ENCODE results near the gene AOPEP.
"Not testable (repeated sequence)": the region's sequence is repeated elsewhere in the genome, so short reads cannot be mapped to it uniquely, and the experiment has no call there.

Gene AOPEP

GRCh38 chr9:94921656-94922055, 195.2 kb downstream of the AOPEP start:
- no peak for DNase-seq

- DNase-seq, result peak; percentile 93
These were observed 195.7 kb downstream of the AOPEP start for GRCh38 chr9:94922098-94922607.

- peak; percentile 48 for DNase-seq
These were observed 196.2 kb downstream of the AOPEP start for GRCh38 chr9:94922691-94923107.

GRCh38 chr9:94923326-94924089, 197.0 kb downstream of the AOPEP start:
- DNase-seq, result no peak

GRCh38 chr9:94925751-94926430, 199.4 kb downstream of the AOPEP start:
- no peak for DNase-seq

GRCh38 chr9:94926431-94926800, 199.9 kb downstream of the AOPEP start:
- DNase-seq, result no peak

GRCh38 chr9:94927048-94927761, 200.7 kb downstream of the AOPEP start:
- no peak for DNase-seq

GRCh38 chr9:94927762-94928670, 201.5 kb downstream of the AOPEP start:
- no peak for DNase-seq

- no peak for DNase-seq
These were observed 202.3 kb downstream of the AOPEP start for GRCh38 chr9:94928691-94929368.

GRCh38 chr9:94929369-94929756, 202.9 kb downstream of the AOPEP start:
- no peak for DNase-seq

GRCh38 chr9:94931036-94931633, 204.6 kb downstream of the AOPEP start:
- DNase-seq, result no peak

GRCh38 chr9:94931740-94932139, 205.2 kb downstream of the AOPEP start:
- DNase-seq, result no peak

GRCh38 chr9:94932652-94933510, 206.4 kb downstream of the AOPEP start:
- no peak for DNase-seq

- DNase-seq, result no peak
These were observed 207.0 kb downstream of the AOPEP start for GRCh38 chr9:94933511-94933828.

- DNase-seq, result no peak
These were observed 208.4 kb downstream of the AOPEP start for GRCh38 chr9:94934816-94935328.

GRCh38 chr9:94935396-94935795, 208.9 kb downstream of the AOPEP start:
- no peak for DNase-seq

GRCh38 chr9:94936419-94936818, 209.9 kb downstream of the AOPEP start:
- DNase-seq, result no peak

- DNase-seq, result peak; percentile 94
These were observed 210.9 kb downstream of the AOPEP start for GRCh38 chr9:94937214-94937903.

- DNase-seq, result no peak
These were observed 211.9 kb downstream of the AOPEP start for GRCh38 chr9:94938384-94938783.

- not testable (repeated sequence) for DNase-seq
These were observed 213.8 kb downstream of the AOPEP start for GRCh38 chr9:94940296-94940695.

Data from HCEC 1CT (cell line).